GM10248 (cell line): ENCODE data around the gene HDAC4.

Experiments
- CTCF ChIA-PET: fragments of 300-600 bp; sonication (Branson Sonifier 250); formaldehyde crosslinking; extraction: SDS; loops from one replicate; lab custom pipeline; 2021; ENCODE audit warnings: antibody characterized with exemption; lab: Yijun Ruan, JAX
- POLR2A ChIA-PET: fragments of 350-650 bp; sonication (Branson Sonifier 250); formaldehyde crosslinking; extraction: SDS; loops from one replicate; lab custom pipeline; 2020; ENCODE audit warnings: antibody characterized with exemption; lab: Yijun Ruan, JAX
- DNase-seq: peaks from one replicate; pipeline ENCODE4 v3.0.0; 2012; ENCODE audit errors: extremely low spot score
- TF ChIP-seq, protein P1 (sequence below): IDR thresholded peaks from 2 replicates; pipeline ENCODE4 v1.5.1; 2012; ENCODE audit warnings: mild to moderate bottlenecking, low read depth; ENCODE audit errors: extremely low read depth, missing control alignments, control extremely low read depth

HDAC4 gene

GRCh38 chr2:239057533-239057932 lies 343.3 kb downstream of the HDAC4 start:
- CTCF ChIA-PET: no interaction called here

DNA sequence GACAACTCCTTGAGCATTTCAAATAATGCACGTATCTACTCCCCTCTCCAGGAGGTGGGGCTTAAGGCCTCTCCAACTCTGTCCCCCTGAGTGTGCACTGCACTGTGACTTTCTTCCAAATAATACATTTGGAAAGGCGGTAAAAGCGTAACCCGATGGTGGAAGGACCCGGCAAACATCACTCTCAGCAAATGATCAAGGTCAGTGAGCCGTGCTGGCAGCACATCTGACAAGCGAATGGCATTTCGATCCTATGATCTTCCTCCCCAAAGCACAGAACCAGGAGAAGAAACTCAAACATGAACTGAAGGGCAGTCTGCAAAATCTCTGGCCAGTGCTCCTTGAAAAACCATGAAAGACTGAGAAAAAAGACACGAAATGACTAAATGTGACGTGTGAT lies 344.2 kb downstream of the HDAC4 start:
- ChIA-PET POLR2A (no interaction called here), CTCF (no interaction called here)
- no peak for DNase-seq
- TF ChIP-seq, protein P1, sequence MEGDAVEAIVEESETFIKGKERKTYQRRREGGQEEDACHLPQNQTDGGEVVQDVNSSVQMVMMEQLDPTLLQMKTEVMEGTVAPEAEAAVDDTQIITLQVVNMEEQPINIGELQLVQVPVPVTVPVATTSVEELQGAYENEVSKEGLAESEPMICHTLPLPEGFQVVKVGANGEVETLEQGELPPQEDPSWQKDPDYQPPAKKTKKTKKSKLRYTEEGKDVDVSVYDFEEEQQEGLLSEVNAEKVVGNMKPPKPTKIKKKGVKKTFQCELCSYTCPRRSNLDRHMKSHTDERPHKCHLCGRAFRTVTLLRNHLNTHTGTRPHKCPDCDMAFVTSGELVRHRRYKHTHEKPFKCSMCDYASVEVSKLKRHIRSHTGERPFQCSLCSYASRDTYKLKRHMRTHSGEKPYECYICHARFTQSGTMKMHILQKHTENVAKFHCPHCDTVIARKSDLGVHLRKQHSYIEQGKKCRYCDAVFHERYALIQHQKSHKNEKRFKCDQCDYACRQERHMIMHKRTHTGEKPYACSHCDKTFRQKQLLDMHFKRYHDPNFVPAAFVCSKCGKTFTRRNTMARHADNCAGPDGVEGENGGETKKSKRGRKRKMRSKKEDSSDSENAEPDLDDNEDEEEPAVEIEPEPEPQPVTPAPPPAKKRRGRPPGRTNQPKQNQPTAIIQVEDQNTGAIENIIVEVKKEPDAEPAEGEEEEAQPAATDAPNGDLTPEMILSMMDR: no peak

More at GRCh38 chr2:239057533-239057932, 343.3 kb downstream of the HDAC4 start:
- TF ChIP-seq, protein P1: no peak
- POLR2A ChIA-PET: no interaction called here
- DNase-seq: no peak

DNA sequence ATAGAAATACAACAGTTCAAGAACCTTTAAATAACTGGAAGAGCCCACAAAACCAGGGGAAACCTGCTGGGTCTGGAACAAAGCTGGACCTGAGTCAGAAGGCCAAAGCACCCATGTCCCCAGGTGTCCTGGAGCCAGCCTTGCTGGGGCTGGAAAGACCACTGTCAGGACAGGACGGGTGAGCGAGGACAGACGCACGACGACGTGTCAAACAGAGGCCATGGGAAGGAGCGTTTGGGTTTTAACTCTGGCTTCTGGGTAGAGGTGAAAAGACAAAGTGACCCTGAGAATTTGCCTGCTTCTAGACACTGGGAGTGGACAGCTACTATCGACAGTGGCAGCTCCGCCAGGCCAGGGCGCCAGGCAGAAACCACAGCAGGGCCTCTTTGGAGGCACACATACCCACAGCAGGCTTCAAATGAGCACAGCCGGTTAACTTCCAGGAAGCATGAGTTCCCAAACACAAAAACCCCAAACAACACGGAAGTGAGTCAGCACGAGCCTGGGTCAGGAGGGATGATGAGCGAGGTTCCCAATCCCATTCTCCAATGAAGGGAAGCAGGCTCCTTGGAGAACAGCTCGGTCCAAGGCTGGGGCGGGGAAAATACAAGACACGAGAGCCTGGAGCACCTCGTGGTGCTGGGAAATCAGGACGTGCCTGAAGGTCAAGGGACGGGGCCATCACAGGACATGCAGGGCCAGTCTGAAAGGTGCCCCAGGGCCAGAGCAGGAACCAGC lies 344.9 kb downstream of the HDAC4 start:
- TF ChIP-seq, protein P1: no peak
- ChIA-PET CTCF (no interaction called here), POLR2A (no interaction called here)
- no peak for DNase-seq

- TF ChIP-seq, protein P1: no peak
- ChIA-PET CTCF (interaction anchor here (1.0 kb wide), 1 partner anchor 10 kb away, joined by 3 read pairs; no protein-coding TSS in a partner anchor), POLR2A (no interaction called here)
- no peak for DNase-seq
Measured at GRCh38 chr2:239054921-239055320, 345.9 kb downstream of the HDAC4 start.

DNA sequence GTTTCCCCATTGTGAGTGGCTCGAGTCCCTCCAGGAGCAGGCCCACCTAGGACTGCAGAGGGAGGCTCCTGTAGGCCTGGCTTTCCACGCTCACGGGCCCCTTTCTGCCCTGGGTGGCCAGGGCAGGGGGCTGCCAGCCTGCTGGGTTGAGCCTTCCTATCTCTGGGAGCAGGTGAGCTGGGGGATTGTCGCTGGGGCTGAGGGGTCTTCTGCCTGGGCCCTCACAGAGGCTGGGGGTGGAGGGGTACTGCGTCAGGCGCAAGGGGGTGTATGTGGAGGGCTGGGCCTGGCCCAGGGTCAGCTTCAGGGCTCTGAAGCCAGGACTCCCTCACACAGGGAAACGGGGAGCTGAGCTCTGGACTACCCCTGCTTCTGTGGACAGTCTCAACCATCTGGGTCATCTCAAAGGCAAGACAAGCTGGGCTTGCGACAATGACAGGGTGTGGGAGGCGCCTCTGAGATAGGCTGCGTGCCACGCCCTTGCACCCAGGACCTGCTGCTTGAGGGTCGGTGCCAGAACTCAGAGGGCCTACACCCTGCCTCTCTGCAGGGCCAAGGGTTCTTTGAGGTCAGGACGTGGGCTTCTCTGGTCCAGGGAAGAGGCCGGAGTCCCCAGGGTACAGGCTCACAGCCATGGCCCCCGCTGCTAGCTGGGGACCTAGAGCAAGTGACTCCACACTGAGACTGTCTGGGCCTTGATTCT lies 346.9 kb downstream of the HDAC4 start:
- ChIA-PET POLR2A (no interaction called here), CTCF (interaction anchor here (1.0 kb wide), 1 partner anchor 11 kb away, joined by 3 read pairs; no protein-coding TSS in a partner anchor)
- TF ChIP-seq, protein P1: no peak
- DNase-seq: no peak

DNA sequence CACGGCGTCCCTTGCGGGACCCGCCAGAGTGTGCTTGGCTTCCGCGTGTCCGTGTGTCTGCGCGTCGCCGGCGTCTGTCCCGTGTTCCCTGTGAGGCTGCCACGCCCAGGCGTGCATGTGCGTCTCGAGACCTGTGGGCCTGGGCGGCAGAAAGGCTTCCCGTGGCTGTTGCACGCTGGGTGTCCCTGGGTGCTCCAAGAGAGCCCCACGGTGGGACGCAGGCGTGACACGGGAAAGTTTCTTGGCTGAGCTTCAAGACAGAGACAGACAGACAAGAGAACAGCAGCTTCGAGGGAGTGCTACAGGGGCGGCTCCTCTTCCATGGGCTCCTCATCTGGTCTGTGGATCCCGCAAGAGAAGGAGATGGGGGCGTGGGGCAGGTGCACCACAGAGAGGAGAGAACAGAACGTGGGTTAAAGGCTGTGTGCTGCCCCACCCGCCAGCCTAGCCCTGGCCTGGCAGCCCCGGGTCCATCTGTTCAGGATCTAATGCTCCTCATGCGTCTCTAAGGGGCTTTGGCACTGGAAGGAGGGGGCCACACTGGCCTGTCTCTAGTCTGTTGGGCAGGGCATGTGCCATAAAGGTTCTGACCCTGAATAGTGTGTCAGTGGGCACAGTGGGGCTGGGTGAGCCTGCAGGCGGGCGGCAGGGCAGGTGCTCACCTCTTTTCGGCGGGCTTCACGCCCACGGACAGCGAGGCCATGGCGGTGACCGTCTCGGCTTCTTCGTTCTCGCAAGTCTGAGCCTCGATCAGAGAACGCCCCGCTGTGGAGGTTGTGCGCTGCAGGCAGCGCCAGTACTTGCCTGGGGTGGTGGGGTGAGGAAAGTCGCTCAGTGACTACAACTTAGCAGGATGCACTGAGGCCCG lies 347.8 kb downstream of the HDAC4 start:
- CTCF ChIA-PET: no interaction called here
- TF ChIP-seq, protein P1: no peak
- POLR2A ChIA-PET: no interaction called here
- DNase-seq: no peak
